K562 (cell line): ENCODE data around the gene POLRMT. TPM values are rescaled to one million over a fixed set of nuclear protein-coding genes. Genes with fewer than 3 reads are reported as not detected.
A peak's percentile ranks its signal among the peaks of the same experiment; 100 is the strongest.

Experiments used
- ATAC-seq: fragments of 200-7000 bp; cut with Tn5 transposase; 3 replicates; pipeline ENCODE4 v1.9.1; 2020; ENCODE audit warnings: moderate library complexity
- BruUV-seq: library from RNA; stranded (reverse); fragments of 400-500 nt; replicated peaks from 2 replicates; lab custom pipeline; 2021; lab: Mats Ljungman, UMichigan
- CTCF ChIA-PET: fragments of 300-600 bp; formaldehyde crosslinking; extraction: SDS; loops from one replicate; lab custom pipeline; 2021; ENCODE audit warnings: low intra/inter-chr PET ratio; lab: Yijun Ruan, JAX
- POLR2A ChIA-PET: fragments of 300-600, 350-650 bp; sonication (Branson Sonifier 250); formaldehyde crosslinking; extraction: SDS; loops from one replicate; lab custom pipeline; 2021; ENCODE audit warnings: antibody characterized with exemption, inconsistent platforms; lab: Yijun Ruan, JAX
- DNase-seq, 4 experiments: peaks; one replicate each; pipeline versions ENCODE4 v3.0.0 to v3.0.0-alpha.2; 2011 to 2018; ENCODE audit warnings: low spot score in 3 of 4, mixed read lengths in 3 of 4; ENCODE audit errors: extremely low read depth in 1 of 4
- FAIRE-seq: peaks from 2 replicates; lab custom pipeline; 2011; peaks lifted over from hg19 to GRCh38; lab: Jason Lieb, UNC
- H2AFZ ChIP-seq: 2 replicates; pipeline ENCODE4 v1.6.0; 2011; ENCODE audit warnings: low read depth, low read length, control low read depth, inconsistent platforms
- H3K27ac ChIP-seq: fragments of 200-600 bp; 3 replicates; pipeline ENCODE4 v1.8.0; 2011; ENCODE audit warnings: low read depth, mild to moderate bottlenecking, control low read depth, inconsistent platforms, low read length, moderate library complexity, mixed read lengths; ENCODE audit errors: extremely low read depth
- H3K27me3 ChIP-seq, 2 experiments: fragments of 300-600 bp in 1 of 2; 2 replicates in 1 of 2; 3 replicates in 1 of 2; pipeline versions ENCODE4 v1.6.0 to v1.8.0; 2011; ENCODE audit warnings: inconsistent platforms in 2 of 2, low read length in 2 of 2, mild to moderate bottlenecking in 1 of 2, mixed read lengths in 1 of 2, moderate library complexity in 1 of 2; ENCODE audit not compliant: control insufficient read depth in 2 of 2, insufficient read depth in 2 of 2
- H3K36me3 ChIP-seq: fragments of 300-600 bp; 3 replicates; pipeline ENCODE4 v1.8.0; 2011; ENCODE audit warnings: mild to moderate bottlenecking, low read length, inconsistent platforms; ENCODE audit not compliant: control insufficient read depth, insufficient read depth
- H3K4me1 ChIP-seq, 2 experiments: fragments of 200-600 bp in 1 of 2; replicated peaks in 1 of 2; 2 replicates in 1 of 2; 3 replicates in 1 of 2; pipeline versions ENCODE4 v1.5.1 to v1.8.0; 2011; ENCODE audit warnings: inconsistent platforms in 2 of 2, low read length in 2 of 2, mild to moderate bottlenecking in 1 of 2, mixed read lengths in 1 of 2, moderate library complexity in 1 of 2; ENCODE audit not compliant: control insufficient read depth in 2 of 2, insufficient read depth in 2 of 2
- H3K4me2 ChIP-seq: 2 replicates; pipeline ENCODE4 v1.6.1; 2011; ENCODE audit warnings: low read length, control low read depth, inconsistent platforms, mixed read lengths; ENCODE audit not compliant: insufficient read depth
- H3K4me3 ChIP-seq: fragments of 200-600 bp; sonication (generic), shearing (Covaris generic); 2 replicates; pipeline ENCODE4 v1.5.1; 2016; ENCODE audit warnings: control low read depth, inconsistent platforms
- H3K79me2 ChIP-seq: fragments of 200-600 bp; 3 replicates; pipeline ENCODE4 v1.8.0; 2011; ENCODE audit warnings: low read length, inconsistent platforms; ENCODE audit not compliant: control insufficient read depth, insufficient read depth
- H3K9ac ChIP-seq, 2 experiments: 2 replicates each; pipeline versions ENCODE4 v1.6.0 to v1.6.1; 2011; ENCODE audit warnings: low read depth in 2 of 2, low read length in 2 of 2, control low read depth in 1 of 2, inconsistent platforms in 1 of 2, mild to moderate bottlenecking in 1 of 2, mixed read lengths in 1 of 2; ENCODE audit not compliant: insufficient read depth in 1 of 2
- H3K9me1 ChIP-seq: one replicate; pipeline ENCODE4 v1.6.0; 2011; ENCODE audit warnings: inconsistent platforms, mild to moderate bottlenecking, low read length, moderate library complexity; ENCODE audit not compliant: control insufficient read depth, insufficient read depth
- H3K9me3 ChIP-seq: replicated peaks from 2 replicates; pipeline ENCODE4 v1.5.1; 2011; ENCODE audit warnings: low read depth, low read length, inconsistent platforms; ENCODE audit not compliant: control insufficient read depth, insufficient read depth
- H4K20me1 ChIP-seq: replicated peaks from 2 replicates; pipeline ENCODE4 v1.6.1; 2011; ENCODE audit warnings: low read length, inconsistent platforms, mixed read lengths; ENCODE audit not compliant: control insufficient read depth, insufficient read depth
- ARID1B ChIP-seq: fragments of 450-650 bp; IDR thresholded peaks from 2 replicates; pipeline ENCODE4 v1.6.1; 2016; ENCODE audit warnings: antibody characterized with exemption, mild to moderate bottlenecking, inconsistent platforms
- ARNT ChIP-seq, 2 experiments: fragments of 450-650 bp; IDR thresholded peaks; 2 replicates each; pipeline ENCODE4 v1.6.1; 2016; ENCODE audit warnings: mild to moderate bottlenecking in 1 of 2
- CBX1 ChIP-seq: sonication (generic); IDR thresholded peaks from 2 replicates; pipeline ENCODE4 v1.6.1; 2016; ENCODE audit warnings: antibody characterized with exemption, low read depth, mild to moderate bottlenecking
- CCNT2 ChIP-seq: IDR thresholded peaks from 2 replicates; pipeline ENCODE4 v1.6.1; 2011; ENCODE audit warnings: borderline replicate concordance, low read depth, mild to moderate bottlenecking, moderate library complexity, mixed read lengths, low read length; ENCODE audit not compliant: insufficient read length; ENCODE audit errors: extremely low read depth
- CXXC5 ChIP-seq: fragments of 250-450 bp; sonication (Bioruptor Pico); IDR thresholded peaks from 2 replicates; pipeline ENCODE4 v1.8.0; 2022; ENCODE audit warnings: inconsistent platforms, mild to moderate bottlenecking, moderate library complexity
- EP400 ChIP-seq: fragments of 450-650 bp; IDR thresholded peaks from 2 replicates; pipeline ENCODE4 v1.6.1; 2017; ENCODE audit warnings: antibody characterized with exemption, mild to moderate bottlenecking, moderate library complexity
- ETV6 ChIP-seq, 3 experiments: fragments of 150-350 bp in 1 of 3; sonication (generic) in 1 of 3; formaldehyde crosslinking in 1 of 3; IDR thresholded peaks; 2 replicates each; pipeline versions ENCODE4 v1.6.1 to v1.8.0; 2014 to 2022; ENCODE audit warnings: borderline replicate concordance in 2 of 3, low read depth in 2 of 3, antibody characterized with exemption in 1 of 3, low read length in 1 of 3, mild to moderate bottlenecking in 1 of 3, missing genetic modification reagents in 1 of 3
- GATAD2B ChIP-seq: fragments of 450-650 bp; IDR thresholded peaks from 2 replicates; pipeline ENCODE4 v1.6.1; 2017; ENCODE audit warnings: mild to moderate bottlenecking, borderline replicate concordance
- HES1 ChIP-seq: fragments of 450-650 bp; IDR thresholded peaks from 2 replicates; pipeline ENCODE4 v1.6.1; 2016; ENCODE audit warnings: low read depth, mild to moderate bottlenecking, moderate library complexity
- IRF1 ChIP-seq: sonication (generic); formaldehyde crosslinking; IDR thresholded peaks from 2 replicates; pipeline ENCODE4 v1.8.0; 2022; ENCODE audit warnings: missing genetic modification reagents, mild to moderate bottlenecking, borderline replicate concordance
- IRF2 ChIP-seq: sonication (generic); formaldehyde crosslinking; IDR thresholded peaks from 2 replicates; pipeline ENCODE4 v1.8.1; 2022; ENCODE audit warnings: mild to moderate bottlenecking, missing genetic modification reagents
- KDM4B ChIP-seq, 2 experiments: fragments of 450-650 bp in 1 of 2; sonication (generic) in 1 of 2; IDR thresholded peaks; 2 replicates each; pipeline ENCODE4 v1.6.1; 2016 to 2017; ENCODE audit warnings: borderline replicate concordance in 2 of 2, antibody characterized with exemption in 1 of 2, low read depth in 1 of 2, mild to moderate bottlenecking in 1 of 2
- MAZ ChIP-seq, 2 experiments: fragments of 450-650 bp in 1 of 2; sonication (generic) in 1 of 2; formaldehyde crosslinking; IDR thresholded peaks in 1 of 2; conservative IDR thresholded peaks in 1 of 2; 2 replicates each; pipeline versions ENCODE4 v1.4.0 to v1.5.0; 2020; ENCODE audit warnings: mild to moderate bottlenecking in 1 of 2, missing genetic modification reagents in 1 of 2
- NFATC3 ChIP-seq: fragments of 450-650 bp; IDR thresholded peaks from 2 replicates; pipeline ENCODE4 v1.6.1; 2017; ENCODE audit warnings: mild to moderate bottlenecking
- NR2C1 ChIP-seq, 2 experiments: fragments of 450-650 bp; IDR thresholded peaks; 2 replicates each; pipeline ENCODE4 v1.6.1; 2017; ENCODE audit warnings: mild to moderate bottlenecking in 2 of 2, antibody characterized with exemption in 1 of 2, inconsistent platforms in 1 of 2, missing compliant biosample characterization in 1 of 2, missing genetic modification characterization in 1 of 2
- POLR2AphosphoS5 ChIP-seq: IDR thresholded peaks from 2 replicates; pipeline ENCODE4 v1.6.1; 2011; ENCODE audit warnings: mild to moderate bottlenecking, low read depth, low read length, moderate library complexity; ENCODE audit not compliant: control insufficient read depth, insufficient read depth
- POU5F1 ChIP-seq: fragments of 150-350 bp; IDR thresholded peaks from 2 replicates; pipeline ENCODE4 v1.6.1; 2014; ENCODE audit warnings: borderline replicate concordance, low read length, low read depth, mild to moderate bottlenecking; ENCODE audit not compliant: partially characterized antibody
- SMAD4 ChIP-seq: fragments of 250-450 bp; sonication (Bioruptor Pico); conservative IDR thresholded peaks from 2 replicates; pipeline ENCODE4 v1.8.0; 2021; ENCODE audit warnings: inconsistent platforms, mild to moderate bottlenecking, moderate library complexity
- SMARCA4 ChIP-seq: fragments of 450-650 bp; IDR thresholded peaks from 2 replicates; pipeline ENCODE4 v1.6.1; 2016
- ZNF143 ChIP-seq: sonication (generic); formaldehyde crosslinking; IDR thresholded peaks from 2 replicates; pipeline ENCODE4 v1.9.0; 2022; ENCODE audit warnings: mild to moderate bottlenecking, missing genetic modification reagents
- WGBS: fragments of 100-300 bp; shearing (Covaris generic); methylation state at CpG from one replicate; pipeline ENCODE4 v1.1.6; 2016; ENCODE audit warnings: low coverage, mixed read lengths; ENCODE audit not compliant: insufficient coverage; ENCODE audit errors: missing lambda C conversion rate; 5-methylcytosine and 5-hydroxymethylcytosine counted together
- in situ Hi-C: fragments of 300-500 bp; cut with MboI; formaldehyde crosslinking; loops from 4 replicates; pipeline ENCODE4 v1.15.0; 2018; ENCODE audit warnings: inconsistent platforms, mixed read lengths
- intact Hi-C: fragments of 100-400 bp; cut with micrococcal nuclease; formaldehyde crosslinking; loops from 2 replicates; pipeline ENCODE4 v1.14.2; 2022
- polyA plus RNA-seq, 8 experiments: library from polyadenylated mRNA; depleted of rRNA in 4 of 8; stranded (reverse) in 5 of 8; unstranded in 3 of 8; fragments of >200 nt; fragmentation: Nextera tagmentation in 2 of 8; fragmentation: Illumina TruSeq in 1 of 8; extraction: Ambion mirVana in 2 of 8; extraction: Trizol in 1 of 8; gene quantifications; 2 replicates each; pipeline versions ENCODE4 v1.2.1 to v1.2.3, GENCODE V29; 2011 to 2014; ENCODE audit warnings: inconsistent platforms in 1 of 8, missing spikeins in 1 of 8
- total RNA-seq, 7 experiments: library from RNA; depleted of rRNA in 6 of 7; stranded (reverse); fragments of >200 nt in 6 of 7; fragmentation: Illumina TruSeq in 2 of 7; extraction: Trizol in 2 of 7; gene quantifications; 2 replicates each; pipeline versions ENCODE4 v1.2.1 to v1.2.3, GENCODE V29; 2011 to 2021; ENCODE audit warnings: low replicate concordance in 1 of 7

The POLRMT gene
- total and polyA plus RNA-seq, 9 of the 15 experiments (the other 6 are each of a cell fraction or from before 2014, with no cell fraction given): 30.3 to 144 (median 68.0) TPM

GRCh38 chr19:610801-611480, 22.4 kb downstream of the POLRMT start:
- FAIRE-seq (peak; percentile 90), ATAC-seq (peak; percentile 97), DNase-seq (peak; percentile 80 to 91 (median 84))
- peaks cover 17 to 63% of the 10 kb centered on the region in 2 experiments for H3K4me1 ChIP-seq
- peak overlapping the region; percentile 63 to 91 for H3K9ac ChIP-seq
- BruUV-seq: no TSS peak
- peak overlapping the region; percentile 21 for H3K4me3 ChIP-seq
- intact Hi-C loops (no loop called here), in situ Hi-C loops (no loop called here)
- no peaks in the 10 kb centered on the region for H3K27me3 ChIP-seq
- H3K9me3 ChIP-seq: no peaks in the 10 kb centered on the region; the same call in 1 of the 2 replicates
- no peaks in the 10 kb centered on the region for H3K9me1 ChIP-seq
- CTCF ChIA-PET: no interaction called here
- POLR2A ChIA-PET: no interaction called here
- H3K36me3 ChIP-seq: peaks cover 28% of the 10 kb centered on the region; the same call in 2 of the 3 replicates
- H4K20me1 ChIP-seq: no peaks in the 10 kb centered on the region
- H3K79me2 ChIP-seq: no peaks in the 10 kb centered on the region
- peak overlapping the region; percentile 91 for H2AFZ ChIP-seq
- H3K4me2 ChIP-seq: peak overlapping the region; percentile 74
- WGBS: 23% methylated on average over 28 of the region's 36 CpGs
- peak overlapping the region; percentile 76 for H3K27ac ChIP-seq
- TF ChIP-seq SMAD4 (CRISPR knock-in tag) (peak; percentile 87), NFATC3 (no peak), GATAD2B (peak; percentile 79; the same call in 1 of the 2 replicates), ARID1B (peak; percentile 73), ETV6 (IDR thresholded peaks at IDR 0.05; ENCODE audit: borderline replicate concordance in 1 of 2, low read depth in 2 of 2, low read length in 1 of 2) (no peak), ETV6 (CRISPR knock-in tag; IDR thresholded peaks at IDR 0.05; ENCODE audit: borderline replicate concordance) (no peak), CXXC5 (CRISPR knock-in tag) (peak; percentile 62), POLR2AphosphoS5 (no peak), KDM4B (IDR thresholded peaks at IDR 0.05; ENCODE audit: borderline replicate concordance in 2 of 2, low read depth in 1 of 2) (0 out of 4 replicates have a peak, but pooled peaks of 1 of the 2 experiments have one; percentile 88), ZNF143 (CRISPR knock-in tag) (peak; percentile 53; the same call in 1 of the 2 replicates), EP400 (peak; percentile 77), POU5F1 (no peak), ARNT (IDR thresholded peaks at IDR 0.05) (peak in 1 of 2 experiments; percentile 63; a peak in 1 of 4 replicates), NR2C1 (IDR thresholded peaks at IDR 0.05) (peak; percentile 73; the same call in 1 of the 2 replicates), NR2C1 (tag; IDR thresholded peaks at IDR 0.05) (peak; percentile 77; the same call in 1 of the 2 replicates), MAZ (CRISPR knock-in tag; conservative IDR thresholded peaks at IDR 0.05 in 1 of 2, IDR thresholded peaks at IDR 0.05 in 1 of 2) (peak; percentile 57 to 74), IRF2 (CRISPR knock-in tag) (no peak), IRF1 (no peak), SMARCA4 (peak; percentile 55), CCNT2 (no peak), HES1 (no peak), CBX1 (peak; percentile 29; the same call in 1 of the 2 replicates)
